GM23338 (cell line): ENCODE measurements around the gene DPF1. TPM values are rescaled to one million over a fixed set of nuclear protein-coding genes. Genes with fewer than 3 reads are reported as not detected.

Experiments
- ATAC-seq: fragments of 200-7000 bp; cut with Tn5 transposase; 3 replicates; pipeline ENCODE4 v1.9.1; 2020
- DNase-seq: peaks from one replicate; pipeline ENCODE4 v3.0.0-alpha.2; 2015; ENCODE audit warnings: low spot score
- H2AFZ ChIP-seq: fragments of 200-600 bp; sonication (generic); 2 replicates; pipeline ENCODE4 v1.8.0; 2016; ENCODE audit warnings: antibody characterized with exemption, mild to moderate bottlenecking, moderate library complexity
- H3F3A ChIP-seq: fragments of 200-600 bp; sonication (generic); replicated peaks from 2 replicates; pipeline ENCODE4 v1.8.0; 2017; ENCODE audit warnings: antibody characterized with exemption, mixed run types, low read depth
- H3K27ac ChIP-seq: fragments of 200-600 bp; sonication (generic); 2 replicates; pipeline ENCODE4 v1.6.1; 2016; ENCODE audit warnings: low read depth
- H3K27me3 ChIP-seq: fragments of 200-600 bp; sonication (generic); 2 replicates; pipeline ENCODE4 v1.8.0; 2016; ENCODE audit warnings: mild to moderate bottlenecking, mixed run types, moderate library complexity; ENCODE audit not compliant: insufficient read depth
- H3K36me3 ChIP-seq: fragments of 200-600 bp; sonication (generic); 2 replicates; pipeline ENCODE4 v1.8.0; 2016; ENCODE audit warnings: mild to moderate bottlenecking; ENCODE audit not compliant: insufficient read depth
- H3K4me1 ChIP-seq: fragments of 200-600 bp; sonication (generic); 2 replicates; pipeline ENCODE4 v1.8.0; 2016; ENCODE audit warnings: mild to moderate bottlenecking, moderate library complexity; ENCODE audit not compliant: insufficient read depth
- H3K4me2 ChIP-seq: fragments of 200-600 bp; sonication (generic); 2 replicates; pipeline ENCODE4 v1.7.1; 2017; ENCODE audit warnings: mixed run types
- H3K4me3 ChIP-seq: fragments of 200-600 bp; sonication (generic); 2 replicates; pipeline ENCODE4 v1.6.1; 2016; ENCODE audit warnings: mixed run types
- H3K79me2 ChIP-seq: fragments of 200-600 bp; sonication (generic); replicated peaks from 2 replicates; pipeline ENCODE4 v1.8.0; 2017; ENCODE audit warnings: mild to moderate bottlenecking; ENCODE audit not compliant: insufficient read depth
- H3K9me2 ChIP-seq: fragments of 200-600 bp; sonication (generic); 2 replicates; pipeline ENCODE4 v1.8.0; 2017; ENCODE audit not compliant: insufficient read depth
- H4K20me1 ChIP-seq: fragments of 200-600 bp; sonication (generic); replicated peaks from 2 replicates; pipeline ENCODE4 v1.8.0; 2017; ENCODE audit warnings: mild to moderate bottlenecking; ENCODE audit not compliant: insufficient read depth
- H3K27ac Mint-ChIP-seq: 2 replicates; pipeline ENCODE4 v1.8.0; 2020; ENCODE audit warnings: inconsistent platforms, mild to moderate bottlenecking, moderate library complexity, mixed read lengths
- H3K27me3 Mint-ChIP-seq: 3 replicates; pipeline ENCODE4 v1.8.0; 2022; ENCODE audit warnings: low read depth, mild to moderate bottlenecking, moderate library complexity, mixed read lengths, inconsistent platforms; ENCODE audit not compliant: insufficient read depth, poor library complexity
- H3K36me3 Mint-ChIP-seq: 3 replicates; pipeline ENCODE4 v1.8.0; 2021; ENCODE audit warnings: low read depth, mild to moderate bottlenecking, inconsistent platforms, moderate library complexity, mixed read lengths
- H3K4me1 Mint-ChIP-seq: 3 replicates; pipeline ENCODE4 v1.8.0; 2020; ENCODE audit warnings: mild to moderate bottlenecking, inconsistent platforms, mixed read lengths
- H3K4me3 Mint-ChIP-seq: 3 replicates; pipeline ENCODE4 v1.8.0; 2021; ENCODE audit warnings: moderate library complexity, mild to moderate bottlenecking, inconsistent platforms, mixed read lengths
- H3K9me3 Mint-ChIP-seq: 3 replicates; pipeline ENCODE4 v1.8.0; 2020; ENCODE audit warnings: moderate library complexity, mild to moderate bottlenecking, inconsistent platforms, mixed read lengths
- CREB1 ChIP-seq: fragments of 250-450 bp; sonication (Bioruptor Pico); IDR thresholded peaks from 2 replicates; pipeline ENCODE4 v1.5.0; 2020; ENCODE audit warnings: low read depth, mild to moderate bottlenecking, moderate library complexity
- ETS1 ChIP-seq: IDR thresholded peaks from 2 replicates; pipeline ENCODE4 v1.6.1; 2016; ENCODE audit warnings: antibody characterized with exemption
- EZH2phosphoT487 ChIP-seq: fragments of 200-600 bp; sonication (generic); IDR thresholded peaks from one replicate; pipeline ENCODE4 v1.8.1; 2018; ENCODE audit warnings: antibody characterized with exemption; ENCODE audit not compliant: unreplicated experiment
- JUNB ChIP-seq: IDR thresholded peaks from one replicate; pipeline ENCODE4 v1.6.1; 2016; ENCODE audit warnings: antibody characterized with exemption; ENCODE audit not compliant: unreplicated experiment
- NANOG ChIP-seq: IDR thresholded peaks from 2 replicates; pipeline ENCODE4 v1.6.1; 2016; ENCODE audit warnings: antibody characterized with exemption, borderline replicate concordance
- POLR2AphosphoS5 ChIP-seq: IDR thresholded peaks from 2 replicates; pipeline ENCODE4 v1.6.1; 2016; ENCODE audit warnings: antibody characterized with exemption, low read depth
- REST ChIP-seq: IDR thresholded peaks from one replicate; pipeline ENCODE4 v1.6.1; 2018; ENCODE audit warnings: antibody characterized with exemption; ENCODE audit not compliant: unreplicated experiment
- STAT1 ChIP-seq: IDR thresholded peaks from one replicate; pipeline ENCODE4 v1.6.1; 2016; ENCODE audit warnings: antibody characterized with exemption; ENCODE audit not compliant: unreplicated experiment
- ZNF114 ChIP-seq: fragments of 250-450 bp; sonication (Bioruptor Pico); IDR thresholded peaks from 2 replicates; pipeline ENCODE4 v1.5.0; 2020; ENCODE audit warnings: mild to moderate bottlenecking, moderate library complexity
- ZNF331 ChIP-seq: fragments of 250-450 bp; sonication (Bioruptor Pico); IDR thresholded peaks from 2 replicates; pipeline ENCODE4 v1.5.0; 2020; ENCODE audit warnings: low read depth, mild to moderate bottlenecking, moderate library complexity
- ZNF462 ChIP-seq: fragments of 250-450 bp; sonication (Bioruptor Pico); IDR thresholded peaks from 2 replicates; pipeline ENCODE4 v1.5.0; 2020; ENCODE audit warnings: mild to moderate bottlenecking, moderate library complexity
- polyA plus RNA-seq: library from polyadenylated mRNA; unstranded; fragments of >200 nt; fragmentation: Nextera tagmentation; extraction: Ambion mirVana; gene quantifications from 2 replicates; pipeline ENCODE4 v1.2.1, GENCODE V29; 2016
- total RNA-seq: library from RNA; depleted of rRNA; stranded (reverse); fragments of >200 nt; shearing (Covaris generic); gene quantifications from 2 replicates; pipeline ENCODE4 v1.2.3, GENCODE V29; 2014

Gene DPF1
- total and polyA plus RNA-seq, 2 experiments from 2014 or later = 8.3 to 11.7 TPM

GRCh38 chr19:38170334-38170733 is 53.7 kb downstream of the DPF1 start:
- peaks cover 25% of the 10 kb centered on the region for H3K4me1 Mint-ChIP-seq
- H4K20me1 ChIP-seq = no peaks in the 10 kb centered on the region; the same call in 1 of the 2 replicates
- H3K4me3 ChIP-seq = no peak overlapping the region
- H3K9me2 ChIP-seq = no peaks in the 10 kb centered on the region
- H3K4me1 ChIP-seq = peaks cover 17% of the 10 kb centered on the region
- H3K27me3 Mint-ChIP-seq = peaks cover 11% of the 10 kb centered on the region
- H2AFZ ChIP-seq = no peak overlapping the region
- peak overlapping the region; percentile 52 for H3K27ac Mint-ChIP-seq
- H3K36me3 ChIP-seq = no peaks in the 10 kb centered on the region; the same call in 1 of the 2 replicates
- no peak overlapping the region for H3K4me2 ChIP-seq
- no peaks in the 10 kb centered on the region for H3F3A ChIP-seq
- no peak for DNase-seq
- no peaks in the 10 kb centered on the region for H3K27me3 ChIP-seq
- ATAC-seq = peak; percentile 26
- H3K36me3 Mint-ChIP-seq = peaks cover 5% of the 10 kb centered on the region; the same call in 2 of the 3 replicates
- no peak overlapping the region for H3K27ac ChIP-seq
- H3K9me3 Mint-ChIP-seq = peaks cover 3% of the 10 kb centered on the region; the same call in 1 of the 3 replicates
- TF ChIP-seq ZNF331 (CRISPR knock-in tag) = no peak
- TF ChIP-seq JUNB = no peak
- TF ChIP-seq EZH2phosphoT487 = no peak
- no peak for TF ChIP-seq NANOG
- TF ChIP-seq POLR2AphosphoS5 = no peak
- TF ChIP-seq CREB1 (CRISPR knock-in tag) = no peak
- no peak for TF ChIP-seq STAT1
- H3K4me3 Mint-ChIP-seq = no peak overlapping the region
- no peaks in the 10 kb centered on the region for H3K79me2 ChIP-seq

GRCh38 chr19:38168637-38169036 is 55.4 kb downstream of the DPF1 start:
- H3K27ac Mint-ChIP-seq = peak overlapping the region; percentile 88
- Histone ChIP-seq H3K27ac (peak overlapping the region; percentile 67; the same call in 1 of the 2 replicates), H3K9me2 (no peaks in the 10 kb centered on the region), H3K27me3 (no peaks in the 10 kb centered on the region), H2AFZ (no peak overlapping the region), H3K36me3 (no peaks in the 10 kb centered on the region; the same call in 1 of the 2 replicates), H3K4me2 (0 out of 2 replicates have a peak overlapping the region, but pooled peaks have one; percentile 13), H3F3A (no peaks in the 10 kb centered on the region), H4K20me1 (no peaks in the 10 kb centered on the region; the same call in 1 of the 2 replicates), H3K4me3 (no peak overlapping the region), H3K79me2 (no peaks in the 10 kb centered on the region), H3K4me1 (peaks cover 17% of the 10 kb centered on the region)
- H3K4me1 Mint-ChIP-seq = peaks cover 20% of the 10 kb centered on the region
- H3K9me3 Mint-ChIP-seq = peaks cover 3% of the 10 kb centered on the region; the same call in 1 of the 3 replicates
- ATAC-seq (peak; percentile 58), DNase-seq (peak; percentile 53)
- peaks cover 20% of the 10 kb centered on the region for H3K36me3 Mint-ChIP-seq
- H3K4me3 Mint-ChIP-seq = peak overlapping the region; percentile 36; the same call in 1 of the 3 replicates
- H3K27me3 Mint-ChIP-seq = peaks cover 16% of the 10 kb centered on the region
- TF ChIP-seq NANOG (no peak), ZNF462 (CRISPR knock-in tag) (no peak), ZNF114 (CRISPR knock-in tag) (no peak), REST (no peak), STAT1 (no peak), POLR2AphosphoS5 (no peak), EZH2phosphoT487 (no peak), ETS1 (no peak)
